Right lobe of liver (tissue), 6 donors: ENCODE measurements around the gene RARB. TPM values are rescaled to one million over a fixed set of nuclear protein-coding genes. Genes with fewer than 3 reads are reported as not detected.

Experiments used
- ATAC-seq, 4 donors: fragments of 200-7000 bp; cut with Tn5 transposase; one replicate each; pipeline ENCODE4 v1.9.1; 2020; ENCODE audit warnings: mild to moderate bottlenecking in 4 of 4, moderate library complexity in 4 of 4
- DNase-seq, 3 donors: peaks; one replicate each; pipeline ENCODE4 v3.0.0-alpha.2; 2020
- H3K27ac ChIP-seq, 3 donors: fragments of 200-600 bp; one replicate each; pipeline ENCODE4 v1.8.0; 2022
- H3K27me3 ChIP-seq, 2 donors: fragments of 200-600 bp; one replicate each; pipeline ENCODE4 v1.8.0; 2022
- H3K36me3 ChIP-seq, 4 donors: fragments of 200-600 bp; sonication (generic) in 1 of 4; one replicate each; pipeline versions ENCODE4 v1.5.1 to v1.8.0; 2017 to 2022; ENCODE audit warnings: control low read depth in 1 of 4
- H3K4me1 ChIP-seq, 4 donors: fragments of 200-600 bp; sonication (generic) in 1 of 4; one replicate each; pipeline versions ENCODE4 v1.5.1 to v1.8.0; 2017 to 2022; ENCODE audit warnings: control low read depth in 1 of 4
- H3K4me3 ChIP-seq, 3 donors: fragments of 200-600 bp; one replicate each; pipeline ENCODE4 v1.8.0; 2022
- H3K9me3 ChIP-seq, 4 donors: fragments of 200-600 bp; sonication (generic) in 1 of 4; one replicate each; pipeline versions ENCODE4 v1.5.1 to v1.8.0; 2017 to 2022; ENCODE audit warnings: control low read depth in 1 of 4
- POLR2A ChIP-seq: fragments of 450-650 bp; IDR thresholded peaks from one replicate; pipeline ENCODE4 v1.6.1; 2017; ENCODE audit warnings: antibody characterized with exemption, mild to moderate bottlenecking
- WGBS: methylation state at CpG from one replicate; pipeline ENCODE4 v1.1.6; 2018; ENCODE audit warnings: low coverage, low lambda C conversion rate; ENCODE audit not compliant: insufficient coverage; ENCODE audit errors: missing lambda C conversion rate; 5-methylcytosine and 5-hydroxymethylcytosine counted together
- intact Hi-C, 2 donors: fragments of 100-400 bp; cut with DNase I; formaldehyde crosslinking; loops; one replicate each; pipeline versions ENCODE4 v1.11.2 to v1.14.1; 2022
- total RNA-seq, 6 experiments: library from RNA; depleted of rRNA in 2 of 6; stranded (reverse); fragments of >200 nt in 2 of 6; fragmentation: NEBNext Ultra II Directional in 3 of 6; extraction: Animal tissue kit (Norgen Biotek cat#: 25700) in 3 of 6; gene quantifications; one replicate each; pipeline versions ENCODE4 v1.1.0 to v1.2.4, GENCODE V29; 2016 to 2023
- TF ChIP-seq, protein P1 (sequence below), 4 donors: fragments of 200-600 bp in 3 of 4; fragments of 450-650 bp in 1 of 4; IDR thresholded peaks; one replicate each; pipeline versions ENCODE4 v1.5.1 to v1.8.0; 2016 to 2022; ENCODE audit warnings: antibody characterized with exemption in 4 of 4, mild to moderate bottlenecking in 2 of 4
- donor health status: DM: no; HTN: yes; CAD: no.
- donor health status: DM: no; HTN: no; CAD: no.
- donor health status: DM: no; HTN: no; CAD: no.
- donor health status: DM: no; HTN: yes; CAD: no.
- donor health status: DM: no; HTN: yes; CAD: no.

The RARB gene
- total RNA-seq, 6 experiments from 2014 or later: 1.2 to 2.8 (median 2.1) TPM

DNA sequence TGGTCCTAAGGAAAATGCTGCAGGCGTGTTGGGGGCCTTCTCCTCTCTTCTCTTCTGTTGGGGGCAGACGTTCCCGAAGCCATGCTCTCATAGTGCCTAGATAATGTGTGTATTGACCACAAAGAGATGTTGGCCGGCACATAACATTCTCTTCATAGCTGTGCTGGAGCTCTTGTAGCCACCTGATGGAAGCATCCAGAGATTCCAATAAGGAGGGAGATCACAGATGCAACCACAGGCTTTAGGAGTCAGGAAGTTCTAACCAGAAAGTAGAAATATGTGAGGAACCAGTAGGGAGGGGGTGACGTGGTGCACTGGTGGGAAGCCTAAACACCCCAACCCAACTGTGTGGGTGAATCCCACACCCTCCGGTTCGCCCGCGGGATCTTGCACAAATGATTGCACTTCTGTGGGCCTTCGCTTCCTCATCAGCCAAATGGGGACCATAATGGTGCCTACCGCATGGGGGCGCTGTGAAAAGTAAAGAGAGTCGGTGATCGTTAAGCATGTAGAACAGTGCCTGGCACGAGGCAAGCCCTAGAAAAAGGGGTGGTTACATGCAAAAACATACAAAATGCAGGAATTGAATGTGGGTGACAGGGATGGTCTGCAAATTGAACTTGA, 148.9 kb downstream of the RARB start:
- Histone ChIP-seq H3K36me3 (no peaks in the 10 kb centered on the region), H3K27me3 (no peaks in the 10 kb centered on the region), H3K9me3 (no peaks in the 10 kb centered on the region), H3K4me3 (no peak overlapping the region), H3K27ac (no peak overlapping the region), H3K4me1 (peaks cover 0 to 2% (median 0%) of the 10 kb centered on the region in 4 donors)
- DNase-seq (no peak), ATAC-seq (no peak)
- 74% methylated on average over 12 of the region's 15 CpGs for WGBS
- TF ChIP-seq, protein P1, sequence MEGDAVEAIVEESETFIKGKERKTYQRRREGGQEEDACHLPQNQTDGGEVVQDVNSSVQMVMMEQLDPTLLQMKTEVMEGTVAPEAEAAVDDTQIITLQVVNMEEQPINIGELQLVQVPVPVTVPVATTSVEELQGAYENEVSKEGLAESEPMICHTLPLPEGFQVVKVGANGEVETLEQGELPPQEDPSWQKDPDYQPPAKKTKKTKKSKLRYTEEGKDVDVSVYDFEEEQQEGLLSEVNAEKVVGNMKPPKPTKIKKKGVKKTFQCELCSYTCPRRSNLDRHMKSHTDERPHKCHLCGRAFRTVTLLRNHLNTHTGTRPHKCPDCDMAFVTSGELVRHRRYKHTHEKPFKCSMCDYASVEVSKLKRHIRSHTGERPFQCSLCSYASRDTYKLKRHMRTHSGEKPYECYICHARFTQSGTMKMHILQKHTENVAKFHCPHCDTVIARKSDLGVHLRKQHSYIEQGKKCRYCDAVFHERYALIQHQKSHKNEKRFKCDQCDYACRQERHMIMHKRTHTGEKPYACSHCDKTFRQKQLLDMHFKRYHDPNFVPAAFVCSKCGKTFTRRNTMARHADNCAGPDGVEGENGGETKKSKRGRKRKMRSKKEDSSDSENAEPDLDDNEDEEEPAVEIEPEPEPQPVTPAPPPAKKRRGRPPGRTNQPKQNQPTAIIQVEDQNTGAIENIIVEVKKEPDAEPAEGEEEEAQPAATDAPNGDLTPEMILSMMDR (IDR thresholded peaks at IDR 0.05): no peak
- no peak for TF ChIP-seq POLR2A
- intact Hi-C loops: no loop called here

DNA sequence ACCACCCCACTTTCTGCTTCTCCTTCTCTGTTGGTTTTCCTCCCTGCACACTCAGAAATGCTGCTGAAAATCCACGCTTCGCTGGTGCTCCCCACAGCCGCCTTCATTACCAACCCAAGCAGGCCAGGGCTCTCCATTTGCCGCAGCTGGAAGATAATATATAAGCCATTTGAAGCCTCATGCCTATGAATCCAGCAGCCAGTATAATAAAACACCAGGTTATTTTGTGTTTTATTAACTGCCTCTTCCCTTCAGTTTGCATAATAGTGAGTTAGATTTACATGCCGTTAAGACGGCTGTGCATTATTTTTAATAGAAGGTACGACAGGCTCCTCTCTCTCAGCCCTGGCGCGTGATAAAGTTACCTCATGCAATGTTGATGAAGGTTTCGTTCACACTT, 150.0 kb downstream of the RARB start:
- H3K36me3 ChIP-seq: no peaks in the 10 kb centered on the region
- no peak for ATAC-seq
- no peak overlapping the region for H3K27ac ChIP-seq
- H3K9me3 ChIP-seq: no peaks in the 10 kb centered on the region
- no peak for DNase-seq
- no peak for TF ChIP-seq POLR2A
- TF ChIP-seq, protein P1 (IDR thresholded peaks at IDR 0.05): no peak
- intact Hi-C loops: no loop called here
- no peaks in the 10 kb centered on the region for H3K27me3 ChIP-seq
- 90% methylated on average over 9 of the region's 10 CpGs for WGBS
- no peak overlapping the region for H3K4me3 ChIP-seq
- H3K4me1 ChIP-seq: peaks cover 0 to 8% (median 0%) of the 10 kb centered on the region in 4 donors

DNA sequence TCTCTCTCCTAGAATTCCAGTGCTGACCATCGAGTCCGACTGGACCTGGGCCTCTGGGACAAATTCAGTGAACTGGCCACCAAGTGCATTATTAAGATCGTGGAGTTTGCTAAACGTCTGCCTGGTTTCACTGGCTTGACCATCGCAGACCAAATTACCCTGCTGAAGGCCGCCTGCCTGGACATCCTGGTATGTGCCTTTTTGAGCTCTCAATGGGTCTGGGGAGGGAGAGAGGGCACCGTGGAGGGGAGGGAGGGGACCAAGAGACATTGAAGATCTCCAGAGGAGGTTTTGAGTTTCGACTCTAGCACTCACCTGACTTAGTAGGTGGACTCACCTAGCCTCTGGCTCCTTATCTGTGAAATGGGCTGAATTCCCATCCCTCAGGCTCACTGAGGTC, 152.5 kb downstream of the RARB start:
- Histone ChIP-seq H3K4me3 (no peak overlapping the region), H3K36me3 (no peaks in the 10 kb centered on the region), H3K4me1 (peaks cover 0 to 8% (median 0%) of the 10 kb centered on the region in 4 donors), H3K27me3 (no peaks in the 10 kb centered on the region), H3K9me3 (no peaks in the 10 kb centered on the region), H3K27ac (no peak overlapping the region)
- intact Hi-C loops: no loop called here
- DNase-seq: no peak
- no peak for TF ChIP-seq POLR2A
- TF ChIP-seq, protein P1 (IDR thresholded peaks at IDR 0.05): no peak
- 67% methylated on average over 7 of the region's 8 CpGs for WGBS
- ATAC-seq: no peak

DNA sequence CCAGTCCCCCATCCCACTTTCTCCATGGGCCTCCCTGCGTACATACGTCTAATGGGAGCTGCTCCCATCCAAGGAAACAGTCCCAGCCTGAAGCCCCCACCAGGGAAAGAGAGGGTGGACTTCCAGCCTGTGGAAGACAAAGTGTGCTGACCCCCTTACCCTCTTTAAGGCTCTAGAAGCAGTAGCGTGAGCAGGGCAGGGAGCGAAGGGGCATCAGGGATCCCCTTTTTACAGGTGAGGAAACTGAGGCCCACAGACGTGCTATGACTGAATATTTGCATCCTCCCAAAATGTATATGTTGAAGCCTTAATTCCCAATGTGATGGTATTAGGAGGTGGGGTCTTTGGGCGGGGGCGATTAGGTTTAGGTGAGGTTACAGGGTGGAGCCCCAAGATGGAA, 153.3 kb downstream of the RARB start:
- no peak overlapping the region for H3K4me3 ChIP-seq
- H3K9me3 ChIP-seq: no peaks in the 10 kb centered on the region
- peaks cover 0 to 8% (median 0%) of the 10 kb centered on the region in 4 donors for H3K4me1 ChIP-seq
- no peaks in the 10 kb centered on the region for H3K36me3 ChIP-seq
- no peak for DNase-seq
- no peak overlapping the region for H3K27ac ChIP-seq
- intact Hi-C loops: no loop called here
- no peak for TF ChIP-seq POLR2A
- TF ChIP-seq, protein P1 (IDR thresholded peaks at IDR 0.05): no peak
- no peaks in the 10 kb centered on the region for H3K27me3 ChIP-seq
- WGBS: 84% methylated on average over 5 of the region's 7 CpGs
- ATAC-seq: no peak
